Cerebellar nuclear complex (tissue), 1 donor: ENCODE data around the gene POLR1A.

Source experiments
- DNase-seq, 2 experiments: peaks; one replicate each; lab custom pipeline; 2025; lab: John Stamatoyannopoulos, UW

The POLR1A gene

DNA sequence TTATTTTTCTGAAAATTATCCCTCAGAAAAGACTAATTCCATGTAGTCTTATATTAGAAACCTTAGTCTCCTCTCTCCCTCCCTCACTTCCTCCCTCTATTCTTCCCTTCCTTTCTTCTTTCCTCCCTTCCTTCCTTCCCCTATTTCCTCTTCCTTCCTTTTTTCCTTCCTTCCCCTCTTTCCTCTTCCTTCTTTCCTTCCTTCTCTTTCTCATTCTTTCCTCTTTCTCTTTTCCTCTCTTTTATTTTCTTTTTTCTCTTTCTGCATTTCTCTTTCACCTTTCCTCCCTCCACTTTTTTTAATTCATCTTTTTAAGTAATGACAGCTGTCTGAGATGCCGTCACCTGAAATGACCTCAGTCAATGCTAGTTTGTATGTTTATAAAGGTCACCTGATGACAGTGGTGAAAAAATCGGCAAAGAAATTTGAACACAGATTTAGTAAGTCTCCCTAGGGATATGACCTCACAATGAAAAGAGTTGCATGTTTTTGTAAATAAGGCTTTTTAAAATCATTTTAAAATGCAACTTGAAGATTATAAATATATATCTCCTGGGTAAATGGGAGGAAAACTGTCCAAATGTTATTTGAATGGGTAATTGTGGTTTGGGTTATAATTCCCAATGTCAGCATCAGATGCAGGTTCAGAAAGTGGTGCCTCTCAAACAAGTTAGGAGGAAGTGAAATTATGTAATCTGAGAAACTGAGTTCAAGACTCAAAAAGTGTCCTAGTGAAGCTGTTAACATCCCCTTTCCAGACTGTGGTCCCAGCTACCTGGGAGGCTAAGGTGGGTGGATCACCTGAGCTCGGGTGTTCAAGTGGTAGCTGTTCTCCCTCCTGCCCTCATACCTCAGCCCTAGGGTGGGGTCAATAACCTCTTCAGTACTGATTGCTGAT lies 126.6 kb downstream of the POLR1A start:
- DNase-seq: no peak

DNA sequence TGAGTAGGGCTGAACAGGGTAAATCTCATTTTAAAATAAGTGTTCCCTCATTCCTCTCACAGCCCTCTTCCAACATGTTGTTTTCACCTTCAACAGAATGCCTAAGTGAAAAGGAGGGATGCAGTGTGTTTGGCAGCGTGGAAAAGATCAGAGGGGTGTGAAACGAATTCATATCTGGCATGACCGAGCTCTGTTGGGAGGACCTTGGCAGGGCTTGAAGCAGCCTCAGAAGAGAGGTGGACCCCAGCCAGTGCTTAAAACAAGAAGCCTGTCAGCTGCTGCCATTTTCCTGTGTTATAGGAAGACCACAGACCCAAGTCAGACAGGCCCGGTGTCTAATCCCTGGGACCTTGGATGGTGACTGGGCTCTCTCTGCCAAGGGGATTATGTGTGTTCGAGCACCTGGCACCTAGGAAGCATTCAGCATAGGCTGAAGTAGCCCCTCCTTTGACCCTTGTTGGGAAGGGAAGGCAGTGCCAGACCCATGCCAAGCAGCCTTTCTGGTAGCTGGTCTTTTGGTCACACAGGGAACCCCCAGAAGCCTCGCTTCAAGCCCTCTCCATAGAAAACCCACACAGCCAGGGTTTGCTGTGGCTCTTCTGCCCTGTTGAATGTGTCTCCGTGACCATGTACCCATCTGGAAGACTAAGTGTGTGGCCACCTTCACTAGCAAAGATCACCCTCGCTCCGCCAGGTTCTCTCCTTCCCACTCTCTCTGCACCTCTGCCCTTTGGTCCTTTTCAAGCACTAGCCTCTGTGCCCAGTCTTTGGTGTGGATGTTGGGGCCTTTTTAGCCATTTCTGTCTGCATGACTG lies 129.4 kb downstream of the POLR1A start:
- no peak for DNase-seq

DNA sequence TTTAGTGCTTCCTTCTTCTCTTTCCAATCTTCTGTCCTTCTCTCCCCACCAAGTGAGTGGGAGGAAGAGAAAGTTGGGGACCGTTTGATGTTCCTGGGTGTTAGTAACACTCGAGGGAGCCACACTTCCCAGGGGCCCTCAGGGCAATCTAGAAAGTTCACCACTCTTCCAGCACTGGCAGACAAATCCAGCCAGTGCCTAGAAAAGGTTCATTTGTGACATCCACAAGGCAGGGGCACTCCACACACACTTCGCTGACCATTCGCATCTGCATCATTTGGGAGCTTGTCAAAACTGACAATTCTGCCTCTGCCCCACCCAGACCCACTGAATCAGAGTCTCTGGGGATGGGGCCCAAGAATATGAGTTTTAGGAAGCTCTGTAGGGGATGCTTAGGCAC lies 130.1 kb downstream of the POLR1A start:
- no peak for DNase-seq

DNA sequence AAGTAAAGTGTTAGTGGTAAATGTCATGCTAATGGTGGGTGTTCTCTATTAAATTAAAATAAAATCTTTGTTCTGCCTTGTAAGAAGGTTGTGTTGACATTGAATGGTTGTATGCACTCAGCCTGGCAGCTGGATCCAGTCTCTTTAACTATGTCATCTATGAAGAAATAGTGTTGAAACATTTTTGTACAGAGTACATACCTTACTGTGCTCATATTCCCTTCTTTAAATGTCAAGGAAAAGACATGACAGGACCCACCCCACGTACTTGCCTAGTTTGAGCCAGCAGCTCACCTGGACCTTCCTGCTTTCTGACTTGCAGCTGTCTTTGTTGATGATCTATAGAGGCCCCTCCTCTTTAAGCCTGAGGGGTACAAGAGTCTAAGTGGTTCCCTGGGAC lies 131.3 kb downstream of the POLR1A start:
- no peak for DNase-seq

DNA sequence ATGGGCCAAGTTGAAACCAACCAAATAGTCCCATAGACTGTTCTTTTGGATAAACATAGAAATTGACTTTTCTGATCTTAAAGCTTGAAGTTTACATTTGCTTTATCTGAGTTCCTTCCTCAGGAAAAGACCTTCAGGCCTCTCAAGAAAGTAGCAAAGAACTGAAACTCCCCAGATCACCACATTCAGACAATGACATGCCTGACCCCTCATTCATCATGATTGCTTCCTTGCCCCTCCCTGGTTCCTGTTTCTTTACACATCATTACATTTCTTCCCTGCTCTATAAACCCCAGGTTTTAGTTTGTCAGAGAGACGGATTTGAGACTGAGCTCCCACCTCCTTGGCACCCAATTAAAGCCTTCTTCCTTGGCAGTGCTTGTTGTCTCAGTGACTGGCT lies 133.3 kb downstream of the POLR1A start:
- no peak for DNase-seq

DNA sequence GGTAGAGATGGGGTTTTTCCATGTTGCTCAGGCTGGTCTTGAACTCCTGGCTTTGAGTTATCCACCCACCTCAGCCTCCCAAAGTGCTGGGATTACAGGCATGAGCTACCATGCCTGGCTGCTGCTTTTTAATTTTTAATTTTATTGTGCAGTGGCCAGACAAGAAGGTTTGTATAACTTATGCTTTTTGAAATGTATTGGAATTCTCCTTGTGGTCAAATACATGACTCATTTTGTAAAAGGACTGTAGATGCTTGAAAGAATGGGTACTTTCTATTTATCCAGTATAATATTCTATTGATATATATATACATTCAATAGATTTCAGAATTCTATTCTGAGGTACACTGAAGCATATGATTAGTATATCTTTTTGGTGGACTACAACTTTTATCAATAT lies 134.3 kb downstream of the POLR1A start:
- DNase-seq: no peak
